GM23248 (cell line): ENCODE measurements around the gene OFD1. TPM values are rescaled to one million over a fixed set of nuclear protein-coding genes. Genes with fewer than 3 reads are reported as not detected.

Experiments used
- DNase-seq: peaks from one replicate; pipeline ENCODE4 v3.0.0-alpha.2; 2015
- H2AFZ ChIP-seq: fragments of 200-600 bp; sonication (generic); 2 replicates; pipeline ENCODE4 v1.6.1; 2016; ENCODE audit warnings: antibody characterized with exemption
- H3F3A ChIP-seq: fragments of 200-600 bp; sonication (generic); 2 replicates; pipeline ENCODE4 v1.6.1; 2016; ENCODE audit warnings: mild to moderate bottlenecking, antibody characterized with exemption, mixed run types; ENCODE audit not compliant: insufficient read depth
- H3K27ac ChIP-seq: fragments of 200-600 bp; sonication (generic); 2 replicates; pipeline ENCODE4 v1.5.1; 2016; ENCODE audit warnings: mild to moderate bottlenecking
- H3K27me3 ChIP-seq: fragments of 200-600 bp; sonication (generic); replicated peaks from 2 replicates; pipeline ENCODE4 v1.6.1; 2016; ENCODE audit warnings: mild to moderate bottlenecking; ENCODE audit not compliant: insufficient read depth
- H3K36me3 ChIP-seq: fragments of 200-600 bp; sonication (generic); 2 replicates; pipeline ENCODE4 v1.6.1; 2016; ENCODE audit warnings: low read depth, mild to moderate bottlenecking
- H3K4me1 ChIP-seq: fragments of 200-600 bp; sonication (generic); 2 replicates; pipeline ENCODE4 v1.6.1; 2016; ENCODE audit warnings: mild to moderate bottlenecking; ENCODE audit not compliant: insufficient read depth
- H3K4me2 ChIP-seq: fragments of 200-600 bp; sonication (generic); one replicate; pipeline ENCODE4 v1.6.1; 2016; ENCODE audit warnings: mild to moderate bottlenecking; ENCODE audit not compliant: unreplicated experiment
- H3K4me3 ChIP-seq: fragments of 200-600 bp; sonication (generic); 2 replicates; pipeline ENCODE4 v1.5.1; 2016; ENCODE audit warnings: mild to moderate bottlenecking
- H3K79me2 ChIP-seq: fragments of 200-600 bp; sonication (generic); 2 replicates; pipeline ENCODE4 v1.6.1; 2016; ENCODE audit warnings: mild to moderate bottlenecking; ENCODE audit not compliant: insufficient read depth
- H3K9ac ChIP-seq: fragments of 200-600 bp; sonication (generic); 2 replicates; pipeline ENCODE4 v1.6.1; 2016; ENCODE audit warnings: mild to moderate bottlenecking
- H3K9me2 ChIP-seq: fragments of 200-600 bp; sonication (generic); 2 replicates; pipeline ENCODE4 v1.6.1; 2016; ENCODE audit warnings: mixed run types, mild to moderate bottlenecking, moderate library complexity; ENCODE audit not compliant: insufficient read depth
- H3K9me3 ChIP-seq: fragments of 200-600 bp; sonication (generic); one replicate; pipeline ENCODE4 v1.6.1; 2017; ENCODE audit warnings: low read depth
- H4K20me1 ChIP-seq: fragments of 200-600 bp; sonication (generic); 2 replicates; pipeline ENCODE4 v1.6.0; 2016; ENCODE audit not compliant: insufficient read depth
- EZH2 ChIP-seq: fragments of 200-600 bp; sonication (generic); IDR thresholded peaks from 2 replicates; pipeline ENCODE4 v1.6.1; 2018; ENCODE audit warnings: antibody characterized with exemption, mild to moderate bottlenecking; ENCODE audit not compliant: insufficient read depth, poor library complexity, severe bottlenecking
- EZH2phosphoT487 ChIP-seq: fragments of 200-600 bp; sonication (generic); IDR thresholded peaks from 2 replicates; pipeline ENCODE4 v1.6.1; 2018; ENCODE audit warnings: antibody characterized with exemption, moderate library complexity, mild to moderate bottlenecking, low read depth; ENCODE audit not compliant: insufficient read depth
- WGBS, 2 experiments: methylation state at CpG; one replicate each; pipeline ENCODE4 v1.1.6; 2015 to 2017; ENCODE audit warnings: low lambda C conversion rate in 2 of 2, low coverage in 1 of 2; ENCODE audit errors: missing lambda C conversion rate in 2 of 2; 5-methylcytosine and 5-hydroxymethylcytosine counted together
- in situ Hi-C: fragments of 300-500 bp; cut with MboI; formaldehyde crosslinking; loops from 2 replicates; pipeline ENCODE4 v1.15.0; 2020
- polyA plus RNA-seq: library from polyadenylated mRNA; unstranded; fragments of >200 nt; fragmentation: Nextera tagmentation; extraction: Ambion mirVana; gene quantifications from 2 replicates; pipeline ENCODE4 v1.2.1, GENCODE V29; 2016
- total RNA-seq: library from RNA; depleted of rRNA; stranded (reverse); fragments of >200 nt; shearing (Covaris generic); gene quantifications from 2 replicates; pipeline ENCODE4 v1.2.3, GENCODE V29; 2014

OFD1 gene
- total and polyA plus RNA-seq, 2 experiments from 2014 or later: 6.2 to 10.4 TPM

GRCh38 chrX:13774696-13775095 lies 40.1 kb downstream of the OFD1 start:
- Histone ChIP-seq H3K4me3 (no peak overlapping the region), H4K20me1 (no peaks in the 10 kb centered on the region), H3K9me2 (no peaks in the 10 kb centered on the region), H3K36me3 (no peaks in the 10 kb centered on the region; the same call in 1 of the 2 replicates), H2AFZ (no peak overlapping the region), H3K9ac (no peak overlapping the region), H3F3A (no peaks in the 10 kb centered on the region), H3K79me2 (no peaks in the 10 kb centered on the region), H3K27ac (no peak overlapping the region), H3K4me1 (peaks cover 7% of the 10 kb centered on the region; the same call in 1 of the 2 replicates), H3K9me3 (no peaks in the 10 kb centered on the region), H3K27me3 (no peaks in the 10 kb centered on the region), H3K4me2 (no peak overlapping the region)
- DNase-seq: no peak
- in situ Hi-C loops: no loop called here
- 70 to 75% methylated on average over 2 of the region's 2 CpGs for WGBS, 2 experiments
- TF ChIP-seq EZH2phosphoT487 (no peak), EZH2 (no peak)

DNA sequence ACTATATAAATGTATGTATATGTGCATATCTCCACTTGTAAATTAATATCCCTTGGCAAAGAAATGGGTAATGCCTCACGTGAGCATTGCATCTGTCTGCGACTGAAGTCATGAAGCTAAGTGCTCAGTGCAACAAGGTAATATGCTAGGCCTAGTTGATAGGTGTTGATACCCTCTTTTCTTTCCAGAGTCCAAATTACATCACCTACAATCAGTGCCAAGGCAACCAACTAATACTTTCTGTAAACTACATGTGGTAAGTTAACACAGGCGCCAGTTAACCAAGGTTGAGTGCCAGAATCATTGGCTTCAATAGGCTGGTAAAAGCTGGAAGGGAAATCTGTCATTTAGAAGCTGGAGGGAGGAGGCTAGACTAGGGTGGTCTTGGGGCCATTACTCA lies 41.3 kb downstream of the OFD1 start:
- H3K9me3 ChIP-seq: no peaks in the 10 kb centered on the region
- H3K79me2 ChIP-seq: no peaks in the 10 kb centered on the region
- 74 to 81% methylated on average over 3 of the region's 3 CpGs for WGBS, 2 experiments
- no peaks in the 10 kb centered on the region for H3K36me3 ChIP-seq
- no peak overlapping the region for H3K4me2 ChIP-seq
- no peak for DNase-seq
- no peak overlapping the region for H3K4me3 ChIP-seq
- H3K27me3 ChIP-seq: no peaks in the 10 kb centered on the region
- no peak for TF ChIP-seq EZH2phosphoT487
- no peak for TF ChIP-seq EZH2
- H3K4me1 ChIP-seq: peaks cover 7% of the 10 kb centered on the region; the same call in 1 of the 2 replicates
- no peak overlapping the region for H3K9ac ChIP-seq
- no peaks in the 10 kb centered on the region for H3F3A ChIP-seq
- H4K20me1 ChIP-seq: no peaks in the 10 kb centered on the region
- no peak overlapping the region for H3K27ac ChIP-seq
- H3K9me2 ChIP-seq: no peaks in the 10 kb centered on the region
- H2AFZ ChIP-seq: no peak overlapping the region
- in situ Hi-C loops: no loop called here

DNA sequence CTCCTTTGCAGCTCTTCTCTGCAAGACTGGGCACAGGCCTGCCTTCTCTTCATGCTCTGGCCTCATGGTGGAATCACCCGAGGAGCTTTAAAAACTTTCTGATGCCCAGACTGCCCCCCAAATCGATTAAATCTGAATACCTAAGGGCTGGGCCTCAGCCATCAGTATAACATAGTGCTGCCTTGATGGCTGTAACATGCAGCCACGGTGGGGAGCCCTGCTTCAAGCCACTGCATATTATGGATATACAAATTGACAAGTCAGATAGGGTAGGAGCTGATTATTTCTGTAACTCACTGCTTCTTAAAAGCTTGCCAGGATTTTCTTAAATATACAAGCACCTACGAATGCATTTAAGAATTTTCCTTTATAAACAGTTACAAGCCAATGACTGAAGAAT lies 41.8 kb downstream of the OFD1 start:
- no peaks in the 10 kb centered on the region for H3K79me2 ChIP-seq
- no peak overlapping the region for H3K9ac ChIP-seq
- H3K9me3 ChIP-seq: no peaks in the 10 kb centered on the region
- no peak overlapping the region for H3K27ac ChIP-seq
- 94 to 100% methylated on average over 3 to 4 of the region's 4 CpGs for WGBS, 2 experiments
- no peak overlapping the region for H3K4me3 ChIP-seq
- no peak for DNase-seq
- TF ChIP-seq EZH2phosphoT487 (no peak), EZH2 (no peak)
- H3K4me2 ChIP-seq: no peak overlapping the region
- no peaks in the 10 kb centered on the region for H4K20me1 ChIP-seq
- no peaks in the 10 kb centered on the region for H3K36me3 ChIP-seq
- no peaks in the 10 kb centered on the region for H3F3A ChIP-seq
- H3K4me1 ChIP-seq: peaks cover 7% of the 10 kb centered on the region; the same call in 1 of the 2 replicates
- no peaks in the 10 kb centered on the region for H3K9me2 ChIP-seq
- H2AFZ ChIP-seq: no peak overlapping the region
- in situ Hi-C loops: no loop called here
- no peaks in the 10 kb centered on the region for H3K27me3 ChIP-seq

- H3K4me1 ChIP-seq: peaks cover 7% of the 10 kb centered on the region; the same call in 1 of the 2 replicates
- no peak overlapping the region for H3K27ac ChIP-seq
- no peaks in the 10 kb centered on the region for H3F3A ChIP-seq
- no peaks in the 10 kb centered on the region for H3K36me3 ChIP-seq
- no peaks in the 10 kb centered on the region for H3K27me3 ChIP-seq
- in situ Hi-C loops: no loop called here
- H3K4me3 ChIP-seq: no peak overlapping the region
- no peaks in the 10 kb centered on the region for H3K79me2 ChIP-seq
- no peak overlapping the region for H3K9ac ChIP-seq
- peak; percentile 55 for DNase-seq
- H4K20me1 ChIP-seq: no peaks in the 10 kb centered on the region
- no peaks in the 10 kb centered on the region for H3K9me3 ChIP-seq
- TF ChIP-seq EZH2phosphoT487: no peak
- TF ChIP-seq EZH2: no peak
- H3K4me2 ChIP-seq: no peak overlapping the region
- H3K9me2 ChIP-seq: no peaks in the 10 kb centered on the region
- 18 to 29% methylated on average over 2 of the region's 2 CpGs for WGBS, 2 experiments
- no peak overlapping the region for H2AFZ ChIP-seq
Measured at GRCh38 chrX:13778916-13779315, 44.4 kb downstream of the OFD1 start.
